HG02970 (cell line): ENCODE measurements around the gene IRF2.

Experiments
- ATAC-seq: cut with Tn5 transposase; IDR thresholded peaks from one replicate; pipeline ENCODE4 v1.9.1; 2021; ENCODE audit warnings: mild to moderate bottlenecking, moderate library complexity, moderate number of reproducible peaks; ENCODE audit not compliant: unreplicated experiment, low FRiP score

Gene IRF2

DNA sequence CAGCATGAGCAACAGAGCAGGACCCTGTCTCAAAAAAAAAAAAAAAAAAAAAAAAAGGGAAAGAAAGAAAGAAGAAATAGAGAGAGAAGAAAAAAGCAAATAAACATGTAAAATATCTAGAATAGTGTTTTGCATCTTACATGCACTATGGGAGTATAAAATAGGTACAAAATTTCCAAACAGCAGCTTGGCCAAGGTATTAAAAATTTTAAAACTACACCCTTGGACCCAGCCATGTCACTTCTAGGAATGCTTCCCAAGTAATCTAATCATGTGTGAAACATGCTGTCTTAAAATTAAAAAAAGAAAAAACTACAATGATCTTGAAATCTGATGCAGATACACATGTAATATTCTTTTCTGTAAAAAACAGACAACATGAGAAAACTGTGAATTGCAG lies 21.6 kb downstream of the IRF2 start:
- ATAC-seq: no peak

DNA sequence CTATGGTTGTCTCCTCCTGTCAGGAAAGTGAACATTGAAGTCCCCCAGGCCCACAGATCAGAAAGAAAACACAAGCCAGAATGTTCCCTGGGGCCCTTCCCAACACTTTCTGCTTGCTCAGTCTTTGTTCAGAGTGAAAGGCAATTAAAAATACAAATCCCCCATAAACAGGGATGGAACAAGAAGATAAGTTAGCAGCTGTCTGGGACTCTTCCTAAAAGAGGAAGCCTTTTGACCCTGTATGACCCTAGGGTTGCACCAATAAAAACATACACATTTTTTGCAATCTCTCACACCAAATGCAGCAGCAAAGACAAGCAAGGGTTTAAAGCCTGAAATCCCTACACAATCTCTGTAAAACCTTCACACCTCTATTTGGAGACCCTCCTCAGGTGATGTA lies 22.6 kb downstream of the IRF2 start:
- no peak for ATAC-seq

DNA sequence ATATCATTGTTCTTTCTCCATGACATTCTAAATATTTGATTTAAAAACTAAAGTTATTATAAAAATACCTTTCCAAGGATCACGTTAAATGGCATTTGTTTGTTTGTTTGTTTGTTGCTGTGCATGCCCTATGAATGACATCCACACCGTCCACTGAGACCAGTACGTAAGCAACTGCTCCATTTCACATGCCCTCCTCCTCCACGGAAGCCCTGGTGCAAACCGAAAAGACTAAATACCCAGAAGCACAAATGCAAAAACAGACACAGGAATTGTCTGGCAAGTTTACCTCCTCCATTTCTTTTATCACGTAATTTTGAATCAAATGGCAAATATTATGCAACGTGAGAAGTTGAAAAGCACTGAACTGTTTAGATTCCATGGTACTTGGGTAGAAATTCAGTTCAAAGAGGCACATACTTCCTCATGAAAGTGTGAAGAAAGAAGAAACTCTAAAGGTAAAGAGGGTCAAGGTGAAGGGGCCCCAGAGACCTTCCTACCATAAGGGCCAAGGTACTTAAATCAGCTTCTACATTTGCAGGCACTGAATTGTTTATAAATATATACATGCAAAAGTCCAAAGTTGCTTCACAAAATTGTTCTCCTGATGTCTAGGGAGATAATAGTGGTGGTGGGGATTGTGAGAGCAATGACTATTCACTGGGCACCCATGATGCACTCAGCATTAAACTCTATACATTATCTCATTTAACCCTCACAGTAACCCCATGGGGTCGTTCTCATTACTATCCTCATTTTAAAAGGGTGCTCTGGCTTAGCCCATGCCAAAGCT lies 23.4 kb downstream of the IRF2 start:
- ATAC-seq: no peak

DNA sequence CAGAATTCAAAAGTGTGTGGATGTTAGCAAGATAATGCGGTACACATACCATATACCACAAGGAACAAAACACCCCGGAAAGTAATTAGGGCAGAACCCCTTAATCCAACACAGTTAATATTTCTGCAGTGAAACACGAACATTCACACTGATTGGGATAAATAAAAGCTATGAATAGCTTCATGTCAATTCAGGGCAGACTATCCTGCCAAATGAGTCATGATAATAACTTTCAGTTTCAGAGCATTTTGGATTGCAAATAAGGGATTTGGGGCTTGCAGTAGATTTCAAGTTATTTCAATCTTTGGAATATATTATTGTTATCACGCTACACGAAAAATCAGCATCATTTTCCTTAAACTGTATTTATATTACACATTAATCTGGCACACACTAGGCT lies 24.3 kb downstream of the IRF2 start:
- no peak for ATAC-seq

DNA sequence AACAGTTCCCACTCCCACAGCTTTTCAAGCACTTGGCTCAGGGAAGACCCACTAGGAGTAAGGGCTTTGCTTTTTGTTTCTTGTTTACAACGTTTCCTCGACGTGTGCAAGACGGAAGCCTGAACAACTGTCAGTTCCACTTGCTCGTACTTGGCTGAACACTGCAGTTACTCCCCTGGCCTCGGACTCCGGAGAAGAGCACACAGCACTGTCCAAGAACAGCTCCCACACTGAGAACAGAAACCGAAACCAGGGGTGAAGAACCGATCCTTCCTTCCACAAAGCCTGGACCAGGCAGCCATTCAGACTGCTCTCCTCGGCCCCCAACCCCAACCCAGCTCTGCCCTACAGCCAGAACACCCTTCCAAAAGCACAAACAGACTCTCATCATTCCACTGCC lies 25.5 kb downstream of the IRF2 start:
- no peak for ATAC-seq

DNA sequence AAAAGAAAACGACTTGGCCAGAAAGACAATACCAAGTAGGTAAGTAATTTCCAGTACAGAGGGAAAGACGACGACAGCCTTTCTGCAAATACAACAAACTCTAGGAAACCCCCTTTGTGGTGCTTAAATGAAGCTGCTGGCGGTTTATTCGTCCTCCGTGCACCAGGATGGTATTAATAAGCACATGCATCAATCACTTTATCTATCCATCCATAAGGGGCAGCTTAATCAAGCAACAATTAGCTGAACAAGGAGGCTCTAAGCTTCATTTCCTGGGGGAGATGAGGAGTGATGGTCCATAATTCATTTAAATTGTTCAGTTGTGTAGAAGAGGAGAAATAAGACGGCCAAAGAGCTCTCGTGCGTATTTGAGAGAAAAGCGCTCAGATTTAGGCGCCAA lies 26.2 kb downstream of the IRF2 start:
- ATAC-seq: no peak

DNA sequence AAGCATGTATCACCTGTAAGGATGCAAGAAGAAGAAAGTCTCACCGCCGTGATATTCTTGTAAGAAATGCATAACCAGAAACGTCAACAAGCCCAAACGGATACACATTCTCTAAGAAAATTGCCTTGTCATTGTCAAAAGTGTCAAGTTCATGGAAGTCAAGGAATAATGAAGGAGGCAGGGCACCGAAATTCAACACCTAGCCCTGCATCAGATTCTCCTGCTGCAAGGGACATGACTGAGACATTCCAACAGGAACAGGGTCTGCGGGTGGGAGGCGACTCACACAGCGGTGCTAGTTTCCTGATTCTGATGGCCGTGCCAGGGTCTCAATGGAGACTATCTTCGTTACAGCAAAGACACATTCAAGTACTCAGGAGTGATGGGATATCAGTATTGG lies 26.7 kb downstream of the IRF2 start:
- no peak for ATAC-seq

DNA sequence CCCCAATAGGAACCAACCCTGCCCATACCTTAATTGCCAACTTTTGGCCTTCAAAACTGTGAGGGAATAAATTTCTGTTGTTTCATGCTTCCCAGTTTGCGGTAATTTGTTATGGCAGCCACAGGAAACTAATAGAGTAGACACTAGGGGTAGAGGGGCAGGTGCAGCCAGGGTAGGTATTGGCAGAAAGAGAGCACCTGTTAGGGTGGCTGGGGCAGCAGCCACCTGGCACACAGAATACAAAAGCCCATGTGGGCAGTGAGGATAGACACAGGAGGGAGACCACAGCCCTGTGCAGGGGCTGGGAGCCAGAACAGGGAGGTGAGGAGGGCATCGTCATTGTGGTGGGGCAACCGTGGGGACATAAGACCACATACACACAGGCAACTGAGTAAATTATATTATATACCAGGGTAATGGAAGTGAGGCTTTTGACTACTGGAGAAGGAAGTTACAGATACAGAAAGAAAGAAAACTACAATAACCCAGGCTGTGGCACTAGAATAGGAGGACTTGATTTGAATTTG lies 28.2 kb downstream of the IRF2 start:
- ATAC-seq: no peak

DNA sequence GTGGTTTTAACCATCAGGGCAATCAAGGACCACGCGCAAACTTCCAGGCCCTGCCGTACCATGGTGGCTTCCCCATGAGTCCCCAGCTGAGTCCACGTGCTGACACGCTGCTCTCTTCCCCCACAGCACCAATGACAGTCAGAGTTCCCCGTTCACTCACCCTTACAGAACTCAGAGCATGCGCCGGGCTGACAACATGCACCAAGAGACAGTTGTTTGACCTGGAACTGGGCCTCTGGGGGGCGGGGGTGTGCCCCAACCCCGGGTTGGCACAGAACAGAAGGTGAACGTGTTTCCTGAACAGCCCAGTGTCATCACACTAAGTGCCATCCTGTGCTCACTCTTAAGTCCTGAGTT lies 29.4 kb downstream of the IRF2 start:
- ATAC-seq: no peak

DNA sequence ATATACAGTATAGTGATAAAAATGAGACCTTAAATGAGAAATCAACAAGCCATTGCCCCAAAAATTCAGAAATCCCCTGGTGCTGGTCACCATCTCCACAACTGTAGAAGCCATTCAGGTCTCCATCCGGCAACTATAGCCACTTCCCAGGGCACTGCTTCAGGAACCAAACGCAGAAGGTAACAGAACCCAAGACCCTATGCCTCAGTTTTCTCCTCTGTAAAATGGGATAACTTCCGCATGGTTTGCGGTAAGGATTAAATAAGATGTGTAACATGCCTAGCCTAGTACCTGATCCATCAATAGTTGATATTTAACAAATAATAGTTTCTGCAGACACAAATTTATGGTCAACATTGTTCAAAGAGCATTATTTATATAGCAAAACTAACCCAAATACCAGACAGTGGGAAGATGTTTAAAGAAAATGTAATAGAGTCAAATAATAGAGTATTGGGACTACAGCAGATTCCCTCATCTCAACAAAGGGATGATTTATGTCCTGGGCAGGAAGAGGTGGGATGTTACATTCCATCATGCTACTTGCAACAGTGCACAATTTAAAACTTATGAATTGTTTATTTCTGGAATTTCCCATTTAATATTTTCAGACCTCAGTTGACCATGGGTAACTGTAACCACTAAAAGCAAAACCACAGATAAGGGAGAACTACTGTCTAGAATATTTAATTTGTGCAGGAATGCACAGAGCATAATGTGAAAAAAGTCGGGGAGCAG lies 30.0 kb downstream of the IRF2 start:
- ATAC-seq: no peak

DNA sequence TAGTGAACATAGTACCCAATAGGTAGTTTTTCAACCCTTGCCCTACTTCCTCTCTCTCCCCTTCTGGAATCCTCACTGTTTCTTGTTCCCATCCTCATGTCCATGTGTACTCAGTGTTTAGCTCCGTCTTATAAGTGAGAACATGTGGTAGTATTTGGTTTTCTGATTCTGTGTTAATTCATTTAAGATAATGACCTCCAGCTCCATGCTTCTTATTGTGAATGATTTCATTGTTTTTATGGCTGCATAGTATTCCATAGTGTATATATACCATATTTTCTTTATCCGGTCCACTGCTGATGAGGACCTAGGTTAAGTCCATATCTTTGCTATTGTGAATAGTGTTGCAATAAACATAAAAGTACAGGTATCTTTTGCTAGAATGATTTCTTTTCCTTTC lies 31.0 kb downstream of the IRF2 start:
- ATAC-seq: no peak

DNA sequence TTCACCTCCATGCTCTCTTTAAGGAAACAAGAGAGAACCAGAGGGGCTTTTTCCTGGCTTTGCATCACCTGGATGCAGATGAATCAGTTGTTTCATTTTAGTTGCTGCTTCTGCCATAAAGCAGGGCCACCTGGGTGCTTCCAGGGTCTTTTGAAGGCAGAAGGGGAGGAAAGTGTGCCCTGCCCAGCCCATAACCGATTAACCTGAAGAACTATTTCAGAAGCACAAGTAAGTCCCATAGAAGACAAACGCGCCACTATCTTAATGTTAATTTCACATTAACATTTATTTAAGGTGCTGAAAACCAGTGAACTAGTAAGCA lies 32.1 kb downstream of the IRF2 start:
- no peak for ATAC-seq

DNA sequence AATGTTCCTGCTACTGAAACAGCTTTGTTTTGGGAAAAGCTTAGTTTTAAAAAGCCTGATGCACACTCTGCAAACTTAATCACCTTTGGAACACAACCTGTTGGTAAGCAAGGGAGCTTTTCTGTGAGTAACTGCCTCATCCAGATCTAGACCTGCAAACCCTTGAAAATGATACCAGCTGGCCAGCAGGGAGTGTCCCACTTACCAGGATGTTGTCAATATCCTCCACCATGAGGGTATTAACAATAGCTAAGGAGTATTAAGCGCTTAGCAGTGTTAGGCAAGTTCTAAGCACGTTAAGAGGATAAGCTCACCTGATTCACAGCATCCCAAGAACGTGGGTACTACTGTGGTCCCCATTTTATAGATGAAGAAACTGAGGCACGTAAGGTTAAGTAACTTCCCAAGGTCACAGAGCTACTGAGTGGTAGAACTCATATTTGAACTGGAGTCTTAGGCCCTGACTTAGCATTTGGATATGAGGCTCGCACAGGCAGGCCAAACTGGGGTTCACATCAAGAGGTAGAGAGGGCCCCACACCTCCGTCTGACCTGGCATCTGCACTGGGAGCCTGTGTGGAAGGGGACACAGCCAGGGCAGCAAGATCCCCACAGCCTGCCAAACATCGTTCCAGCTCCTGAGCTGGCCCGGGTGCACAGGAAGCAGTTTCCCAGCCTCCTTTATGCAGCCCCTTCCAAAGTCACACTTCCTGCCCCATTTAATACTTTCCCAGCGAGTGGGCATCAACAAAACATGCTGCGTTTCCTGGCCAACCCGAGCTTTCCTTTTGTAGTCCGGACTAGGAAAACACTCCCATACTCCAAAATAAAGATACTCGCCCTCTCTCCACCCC lies 32.7 kb downstream of the IRF2 start:
- ATAC-seq: no peak

DNA sequence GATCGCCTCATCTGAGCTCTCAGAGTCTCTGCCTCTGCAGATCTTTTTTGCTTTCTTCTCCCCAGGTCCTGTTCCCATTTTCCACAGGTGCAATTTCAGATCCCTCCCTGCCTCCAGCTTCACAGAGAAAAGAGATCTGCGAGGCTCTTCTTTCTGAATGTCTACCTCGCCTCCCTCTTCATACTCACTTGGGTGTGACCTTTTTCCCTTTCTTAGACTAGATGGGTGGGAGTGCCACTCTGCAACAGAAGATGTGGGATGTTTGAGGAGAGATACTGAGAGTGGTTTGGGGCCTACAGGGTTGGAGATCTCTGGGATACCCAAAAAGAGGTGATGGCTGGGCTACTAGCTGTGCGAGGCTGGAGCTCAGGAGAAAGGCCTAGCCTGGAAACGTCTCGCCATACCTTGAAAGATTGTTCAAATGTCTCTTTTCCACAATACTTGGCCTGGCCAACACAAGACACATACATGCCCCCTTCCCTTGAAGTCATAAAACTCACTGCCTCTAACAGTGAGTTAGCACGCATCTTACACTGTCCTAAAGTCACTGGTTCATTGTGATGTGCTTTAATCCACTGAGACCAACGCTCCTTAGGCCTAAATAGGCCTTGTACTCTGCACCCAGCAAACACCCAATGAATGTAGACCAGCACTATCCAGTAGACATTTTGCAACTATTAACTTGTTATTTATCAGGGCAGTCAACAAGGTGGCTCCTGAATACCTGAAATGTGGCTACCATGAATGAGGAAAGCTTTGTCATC lies 33.6 kb downstream of the IRF2 start:
- ATAC-seq: no peak

DNA sequence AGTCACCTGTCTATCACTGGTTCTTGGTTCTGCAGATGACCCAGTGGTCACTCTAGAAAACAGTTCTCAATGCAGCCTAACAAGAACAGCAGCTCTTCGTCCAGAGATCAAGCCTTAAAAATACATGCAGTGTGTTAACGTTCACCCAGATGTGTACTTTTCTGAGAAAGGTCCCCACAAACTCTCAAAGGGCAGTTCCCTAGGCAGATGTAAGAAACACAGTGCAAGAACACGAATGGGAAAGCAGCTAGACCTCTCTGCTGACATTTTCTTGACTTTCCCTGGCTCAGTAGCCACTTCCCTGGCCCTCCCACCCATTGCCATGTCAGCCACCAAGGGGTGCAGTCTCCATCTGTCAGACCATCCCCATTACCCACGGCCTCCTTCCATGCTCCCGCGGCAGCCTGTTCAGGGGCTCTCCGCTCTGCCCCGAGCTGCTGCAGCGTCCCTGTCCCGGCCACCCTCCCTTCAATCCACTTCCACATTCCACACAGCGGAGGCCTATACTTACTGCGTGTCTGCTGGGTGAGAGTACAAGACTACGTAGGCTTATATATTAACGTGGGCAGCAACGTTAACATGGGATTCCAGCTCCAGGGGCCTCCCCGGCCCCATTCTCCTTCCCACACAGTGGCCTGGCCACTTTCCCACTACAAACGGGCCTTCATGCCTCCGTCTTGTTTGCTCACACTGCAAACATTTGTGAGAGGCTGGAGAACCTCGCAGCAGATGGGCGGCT lies 34.3 kb downstream of the IRF2 start:
- ATAC-seq: no peak

DNA sequence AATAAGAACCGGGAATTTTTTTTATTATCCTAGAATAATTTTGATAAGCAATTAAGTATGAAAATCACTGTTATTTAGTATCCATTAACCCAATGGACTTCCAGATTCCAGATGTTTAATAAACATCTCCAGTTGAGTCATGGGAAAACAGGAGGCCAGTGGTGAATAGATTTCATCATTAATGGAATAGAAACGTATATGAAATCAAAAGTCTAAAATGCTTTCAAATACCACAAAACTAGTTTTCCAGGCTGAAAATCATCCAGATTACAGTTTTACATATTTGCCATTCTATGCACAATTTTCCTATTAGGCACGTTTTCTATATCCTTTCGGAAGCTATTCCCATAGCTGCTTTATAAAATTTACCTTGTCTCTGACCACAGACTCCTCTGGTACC lies 35.0 kb downstream of the IRF2 start:
- ATAC-seq: no peak

DNA sequence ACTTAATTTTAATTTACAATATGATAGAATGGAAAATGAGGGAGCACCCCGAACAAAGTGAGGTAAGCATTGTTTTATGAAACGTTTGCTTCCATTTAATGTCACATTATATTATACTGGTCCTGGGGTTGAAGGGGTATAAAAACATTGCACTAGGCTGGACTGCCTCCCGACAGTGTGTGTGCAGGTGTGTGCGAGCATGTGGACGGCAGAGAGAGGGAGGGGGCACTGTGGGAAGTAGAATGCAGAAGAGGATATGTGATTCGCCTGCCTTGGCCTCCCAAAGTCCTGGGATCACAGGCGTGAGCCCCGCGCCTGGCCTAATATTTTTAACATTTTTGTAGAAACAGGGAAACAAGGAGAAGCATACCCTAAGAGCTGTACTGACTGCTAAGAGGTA lies 36.0 kb downstream of the IRF2 start:
- ATAC-seq: no peak

DNA sequence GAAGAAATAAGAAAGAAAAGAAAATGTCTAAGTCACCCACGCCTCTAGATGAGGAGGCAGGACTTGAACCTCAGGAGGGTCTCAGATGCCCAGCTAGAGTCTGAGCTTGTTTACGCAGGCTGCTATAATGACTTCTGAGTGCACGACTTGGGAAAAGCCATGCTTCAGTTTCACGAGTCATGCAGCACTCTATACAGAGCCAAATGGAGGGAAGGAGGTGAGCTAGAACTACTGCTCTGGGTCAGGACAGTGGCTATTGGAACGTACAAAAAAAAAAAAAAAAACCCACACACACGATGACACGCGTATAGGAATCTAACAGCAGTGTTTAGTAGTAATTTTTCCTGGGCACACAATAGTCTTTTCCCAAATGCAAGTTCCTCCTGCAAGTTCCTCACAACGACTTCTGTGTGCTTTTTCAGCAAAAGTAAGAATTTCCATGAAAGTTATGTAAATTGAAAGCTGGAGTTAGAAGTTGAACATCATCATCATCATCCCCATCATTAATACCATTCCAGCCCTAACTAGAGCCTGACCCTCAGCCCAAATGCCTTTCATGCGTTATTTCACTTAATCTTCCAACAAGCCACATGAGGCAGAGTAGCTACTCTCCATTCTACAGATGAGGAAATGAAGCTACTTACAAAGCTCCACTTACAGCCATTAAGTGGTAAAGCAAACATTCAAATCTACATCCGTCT lies 36.6 kb downstream of the IRF2 start:
- no peak for ATAC-seq

DNA sequence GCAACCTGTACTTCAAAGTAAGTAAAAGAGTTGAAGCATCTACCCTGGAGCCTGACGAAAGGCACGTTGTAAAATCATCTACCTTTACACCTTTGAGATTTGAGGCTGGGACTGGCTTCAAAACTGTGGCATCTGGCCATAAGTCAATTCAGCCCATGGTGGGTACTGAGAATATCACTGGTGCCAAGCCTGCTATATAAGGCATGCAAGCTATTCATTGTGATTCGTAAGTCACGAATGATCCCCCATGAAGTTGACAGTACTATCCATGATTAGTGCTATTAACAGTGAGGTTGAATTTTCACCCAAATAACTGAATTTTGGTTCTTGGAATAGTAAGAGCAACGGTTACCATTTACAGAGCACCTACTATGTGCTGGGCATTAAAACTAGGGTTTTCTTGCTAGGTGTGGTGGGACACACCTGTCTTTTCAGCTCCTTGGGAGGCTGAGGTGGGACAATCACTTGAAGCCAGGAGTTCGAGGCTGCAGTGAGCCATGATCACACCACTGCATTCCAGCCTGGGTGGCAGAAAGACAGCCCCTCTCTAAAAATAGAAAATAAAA lies 39.8 kb downstream of the IRF2 start:
- no peak for ATAC-seq
